Progenitor cell of endocrine pancreas (in vitro differentiated cells): ENCODE measurements around the gene LATS2. TPM values are rescaled to one million over a fixed set of nuclear protein-coding genes. Genes with fewer than 3 reads are reported as not detected.

ENCODE experiments used
- DNase-seq: peaks from one replicate; pipeline ENCODE4 v3.0.0; 2021; ENCODE audit warnings: low spot score; ENCODE audit not compliant: unreplicated experiment
- H3K27ac Mint-ChIP-seq: 2 replicates; pipeline ENCODE4 v1.8.0; 2021; ENCODE audit warnings: mild to moderate bottlenecking, moderate library complexity, mixed read lengths
- H3K27me3 Mint-ChIP-seq: 2 replicates; pipeline ENCODE4 v1.8.0; 2021; ENCODE audit warnings: mixed read lengths
- H3K36me3 Mint-ChIP-seq: 2 replicates; pipeline ENCODE4 v1.8.0; 2022; ENCODE audit warnings: mixed read lengths; ENCODE audit not compliant: insufficient read depth
- H3K4me1 Mint-ChIP-seq: 2 replicates; pipeline ENCODE4 v1.8.0; 2021; ENCODE audit warnings: low read depth, mixed read lengths
- H3K4me3 Mint-ChIP-seq: 2 replicates; pipeline ENCODE4 v1.8.0; 2021; ENCODE audit warnings: low read depth, mild to moderate bottlenecking, moderate library complexity, mixed read lengths
- H3K9me3 Mint-ChIP-seq: 2 replicates; pipeline ENCODE4 v1.8.0; 2021; ENCODE audit warnings: low read depth, mixed read lengths
- total RNA-seq: library from RNA; stranded (reverse); gene quantifications from 2 replicates; pipeline ENCODE4 v1.2.1, GENCODE V29; 2021
- TF ChIP-seq, protein P1 (sequence below): fragments of 200-600 bp; sonication (generic); IDR thresholded peaks from one replicate; pipeline ENCODE4 v1.5.0; 2021; ENCODE audit warnings: antibody characterized with exemption, mild to moderate bottlenecking; ENCODE audit not compliant: unreplicated experiment

LATS2 gene
- total RNA-seq, 1 donor from 2014 or later, result 15.2 TPM

DNA sequence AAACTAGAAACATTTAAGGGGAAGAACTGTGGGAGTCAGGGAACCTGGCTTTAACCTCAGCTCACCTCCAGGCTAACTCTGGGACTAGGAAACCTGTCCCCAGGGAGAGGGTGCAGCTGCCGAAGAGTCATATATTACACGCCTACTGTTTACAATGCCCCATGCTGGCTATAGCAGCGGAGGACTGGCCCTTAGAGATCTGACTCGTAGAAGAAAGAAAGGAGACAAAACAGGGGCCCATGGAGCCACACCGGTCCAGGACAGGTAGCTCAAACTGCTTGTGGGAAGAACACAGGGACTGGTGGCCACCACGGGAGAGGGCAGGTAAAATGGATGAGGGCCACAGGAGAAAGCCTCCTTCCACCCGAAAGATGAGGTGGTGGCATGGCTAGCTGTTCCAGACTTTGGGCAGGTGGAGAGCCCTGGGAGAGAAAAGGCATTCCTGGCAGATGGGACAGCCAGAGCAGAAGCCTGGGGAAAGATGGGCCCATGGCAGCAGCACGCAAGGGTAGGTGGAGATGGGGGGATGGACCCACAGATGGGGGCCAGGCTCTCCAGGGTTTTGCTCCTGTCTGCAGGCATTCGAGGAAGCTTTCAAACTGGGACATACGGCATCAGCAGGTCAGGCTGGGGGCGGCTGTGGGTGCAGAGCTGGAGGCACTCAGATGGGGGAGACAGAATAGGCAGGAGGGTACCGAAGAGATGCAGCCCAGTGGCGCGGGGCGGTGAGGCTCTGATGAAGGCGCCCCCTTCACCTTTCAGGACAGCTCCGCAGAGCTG, 69.5 kb downstream of the LATS2 start:
- Mint-ChIP-seq H3K27ac (no peak overlapping the region), H3K4me1 (peaks cover 2% of the 10 kb centered on the region), H3K9me3 (no peaks in the 10 kb centered on the region), H3K27me3 (no peaks in the 10 kb centered on the region), H3K4me3 (no peak overlapping the region), H3K36me3 (peaks cover 20% of the 10 kb centered on the region)
- TF ChIP-seq, protein P1, sequence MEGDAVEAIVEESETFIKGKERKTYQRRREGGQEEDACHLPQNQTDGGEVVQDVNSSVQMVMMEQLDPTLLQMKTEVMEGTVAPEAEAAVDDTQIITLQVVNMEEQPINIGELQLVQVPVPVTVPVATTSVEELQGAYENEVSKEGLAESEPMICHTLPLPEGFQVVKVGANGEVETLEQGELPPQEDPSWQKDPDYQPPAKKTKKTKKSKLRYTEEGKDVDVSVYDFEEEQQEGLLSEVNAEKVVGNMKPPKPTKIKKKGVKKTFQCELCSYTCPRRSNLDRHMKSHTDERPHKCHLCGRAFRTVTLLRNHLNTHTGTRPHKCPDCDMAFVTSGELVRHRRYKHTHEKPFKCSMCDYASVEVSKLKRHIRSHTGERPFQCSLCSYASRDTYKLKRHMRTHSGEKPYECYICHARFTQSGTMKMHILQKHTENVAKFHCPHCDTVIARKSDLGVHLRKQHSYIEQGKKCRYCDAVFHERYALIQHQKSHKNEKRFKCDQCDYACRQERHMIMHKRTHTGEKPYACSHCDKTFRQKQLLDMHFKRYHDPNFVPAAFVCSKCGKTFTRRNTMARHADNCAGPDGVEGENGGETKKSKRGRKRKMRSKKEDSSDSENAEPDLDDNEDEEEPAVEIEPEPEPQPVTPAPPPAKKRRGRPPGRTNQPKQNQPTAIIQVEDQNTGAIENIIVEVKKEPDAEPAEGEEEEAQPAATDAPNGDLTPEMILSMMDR, result no peak
- DNase-seq, result no peak

DNA sequence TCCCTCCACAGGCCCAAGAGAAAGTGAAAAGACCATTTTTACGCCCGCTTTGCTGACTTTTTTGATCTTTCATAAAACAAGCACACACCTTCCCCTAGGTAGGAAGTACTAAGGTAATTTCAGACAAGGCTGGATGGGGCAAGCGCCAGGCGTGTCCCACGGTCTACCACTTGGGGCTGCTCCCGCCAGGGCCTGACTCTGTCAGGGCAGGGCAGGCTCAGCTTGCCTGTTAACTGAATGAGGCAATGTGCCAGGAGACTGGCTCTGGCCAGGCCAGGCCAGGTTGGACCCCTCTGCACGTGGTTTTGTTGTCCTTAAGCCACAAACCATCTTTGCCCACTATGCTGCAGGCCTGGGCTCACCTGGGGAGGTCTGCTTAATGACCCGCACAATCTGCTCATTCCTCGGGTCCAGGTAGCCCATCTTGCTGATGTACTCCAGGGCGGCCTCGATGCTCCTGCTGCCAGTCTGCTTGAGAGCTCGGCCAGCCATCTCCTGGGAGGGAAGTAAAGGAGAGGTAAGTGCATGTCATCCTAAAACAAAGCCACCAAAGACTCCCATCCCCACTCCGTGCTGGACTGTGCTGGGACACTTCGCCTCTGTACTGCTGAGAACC, 70.4 kb downstream of the LATS2 start:
- TF ChIP-seq, protein P1, result no peak
- DNase-seq, result no peak
- H3K9me3 Mint-ChIP-seq, result no peaks in the 10 kb centered on the region
- no peaks in the 10 kb centered on the region for H3K27me3 Mint-ChIP-seq
- H3K27ac Mint-ChIP-seq, result no peak overlapping the region
- H3K4me1 Mint-ChIP-seq, result peaks cover 2% of the 10 kb centered on the region
- H3K36me3 Mint-ChIP-seq, result peaks cover 26% of the 10 kb centered on the region
- H3K4me3 Mint-ChIP-seq, result no peak overlapping the region

DNA sequence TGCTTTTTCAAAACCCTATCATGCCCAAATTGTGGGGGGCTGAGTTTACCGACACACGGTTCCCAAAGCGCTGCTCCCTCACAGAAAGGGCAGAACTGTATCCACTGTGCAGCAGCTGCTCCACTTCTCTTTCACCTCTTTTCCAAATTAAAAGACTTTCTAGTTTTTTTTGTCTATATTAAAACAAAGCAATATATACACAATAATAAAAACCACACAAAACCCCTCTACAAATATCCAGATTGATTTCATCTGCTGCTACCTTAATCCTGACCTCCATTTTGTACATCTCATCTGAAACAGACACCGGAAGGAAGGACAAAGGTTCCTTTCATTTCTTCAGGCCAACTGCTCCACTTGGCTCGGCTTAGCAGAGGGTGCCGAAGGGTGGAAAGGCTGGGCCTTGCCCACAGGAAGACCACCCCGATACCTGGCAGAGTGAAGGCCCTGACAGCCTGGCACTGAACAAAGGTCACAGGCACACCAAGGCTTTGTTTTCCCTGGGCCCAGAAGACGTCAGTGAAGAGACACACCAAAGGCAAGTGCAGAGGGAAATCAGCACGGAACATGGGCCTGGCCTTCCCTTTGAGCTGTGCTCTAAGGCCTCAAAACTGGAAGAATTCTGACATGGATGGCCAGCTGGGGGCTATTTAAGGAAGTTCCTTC, 71.6 kb downstream of the LATS2 start:
- H3K4me1 Mint-ChIP-seq, result no peaks in the 10 kb centered on the region
- no peaks in the 10 kb centered on the region for H3K27me3 Mint-ChIP-seq
- TF ChIP-seq, protein P1, result no peak
- DNase-seq, result no peak
- H3K9me3 Mint-ChIP-seq, result no peaks in the 10 kb centered on the region
- H3K27ac Mint-ChIP-seq, result peak overlapping the region; percentile 78
- H3K4me3 Mint-ChIP-seq, result no peak overlapping the region
- peaks cover 30% of the 10 kb centered on the region for H3K36me3 Mint-ChIP-seq

DNA sequence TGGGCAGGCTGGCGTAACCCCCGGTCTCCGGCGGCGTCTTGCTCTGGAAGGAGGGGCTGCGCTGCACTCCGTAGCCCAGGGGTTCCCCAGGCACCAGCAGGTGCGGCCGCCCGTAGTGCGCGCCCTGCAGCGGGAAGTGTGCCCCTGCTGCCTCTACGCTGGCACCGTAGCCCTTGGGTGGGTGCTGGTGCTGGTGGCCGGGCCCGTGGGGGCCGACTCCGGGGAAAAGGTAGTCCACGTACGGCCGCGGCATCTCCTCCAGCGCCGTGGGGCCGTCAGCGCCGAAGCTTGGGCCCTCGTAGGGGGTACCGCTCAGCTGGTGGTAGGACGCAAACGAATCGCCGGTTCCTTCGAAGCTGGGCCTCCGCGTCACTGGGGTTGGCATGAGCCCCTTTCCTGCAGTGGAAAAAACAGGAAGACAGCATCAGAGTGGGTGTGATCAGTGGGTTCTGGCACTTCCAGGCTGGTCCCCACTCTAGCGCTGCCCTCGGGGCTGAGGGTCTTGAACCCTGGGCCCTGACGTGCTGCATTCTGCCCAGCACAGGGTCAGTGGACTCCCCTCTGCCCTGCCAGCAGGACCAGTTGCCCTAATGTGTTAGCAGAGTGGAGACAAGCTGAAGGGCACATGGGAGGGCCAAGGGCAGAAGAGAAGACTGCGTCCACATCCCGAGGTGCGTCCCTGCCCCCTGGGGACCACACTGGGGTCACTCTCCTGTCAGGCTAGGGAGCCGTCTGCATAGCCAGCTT, 72.3 kb downstream of the LATS2 start:
- DNase-seq, result no peak
- H3K27ac Mint-ChIP-seq, result no peak overlapping the region
- peaks cover 29% of the 10 kb centered on the region for H3K36me3 Mint-ChIP-seq
- no peaks in the 10 kb centered on the region for H3K9me3 Mint-ChIP-seq
- no peaks in the 10 kb centered on the region for H3K4me1 Mint-ChIP-seq
- no peak overlapping the region for H3K4me3 Mint-ChIP-seq
- H3K27me3 Mint-ChIP-seq, result no peaks in the 10 kb centered on the region
- TF ChIP-seq, protein P1, result no peak
